ENCODE data around the gene WNT1. TPM values are rescaled to one million over a fixed set of nuclear protein-coding genes. Genes with fewer than 3 reads are reported as not detected.

WNT1 gene
- total RNA-seq, 4 donors from 2014 or later, result not detected

DNA sequence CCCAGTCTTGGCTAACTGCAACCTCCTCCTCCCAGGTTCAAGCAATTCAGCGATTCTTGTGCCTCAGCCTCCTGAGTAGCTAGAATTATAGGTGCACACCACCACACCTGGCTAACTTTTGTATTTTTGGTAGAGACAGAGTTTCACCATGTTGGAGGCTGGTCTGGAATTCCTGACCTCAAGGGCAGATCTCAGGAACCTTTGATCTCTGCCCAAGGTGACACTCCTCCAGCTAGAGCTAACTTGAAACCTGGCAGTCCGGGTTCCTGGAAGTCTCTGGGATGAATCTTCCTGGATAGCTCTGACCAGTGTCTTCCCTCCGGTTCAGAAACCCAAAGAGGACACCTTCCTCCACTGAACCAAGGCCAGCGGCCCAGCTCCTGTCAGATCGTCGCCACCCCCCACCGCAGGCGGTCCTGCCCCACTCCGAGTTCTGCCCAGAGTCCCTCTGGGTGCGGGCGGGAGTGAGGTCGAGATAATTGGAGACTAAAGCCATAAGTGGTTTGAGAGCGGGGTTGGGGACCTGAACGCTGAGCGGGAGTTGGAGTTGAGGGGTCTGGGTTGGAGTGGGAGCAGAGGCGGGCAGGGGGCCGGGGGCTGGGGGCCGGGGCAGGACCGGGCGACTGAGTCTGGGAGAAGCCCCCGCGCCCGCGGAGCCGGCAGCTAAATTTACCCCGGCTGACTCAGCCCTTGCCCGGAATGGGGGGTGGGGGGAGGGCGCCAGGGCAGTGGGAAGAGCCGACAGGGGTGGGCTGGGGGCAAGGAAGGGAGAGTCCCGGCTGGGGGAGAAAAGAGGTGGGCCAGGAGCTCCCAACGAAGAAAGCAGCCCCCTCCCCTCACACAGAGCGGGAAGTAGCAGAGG lies 16.3 kb downstream of the WNT1 start:
- DNase-seq (ENCODE audit: low spot score in 2 of 2), result no peak
- H3K27me3 ChIP-seq, result peaks cover 0 to 85% of the 10 kb centered on the region in 2 donors
- TF ChIP-seq, protein P1, sequence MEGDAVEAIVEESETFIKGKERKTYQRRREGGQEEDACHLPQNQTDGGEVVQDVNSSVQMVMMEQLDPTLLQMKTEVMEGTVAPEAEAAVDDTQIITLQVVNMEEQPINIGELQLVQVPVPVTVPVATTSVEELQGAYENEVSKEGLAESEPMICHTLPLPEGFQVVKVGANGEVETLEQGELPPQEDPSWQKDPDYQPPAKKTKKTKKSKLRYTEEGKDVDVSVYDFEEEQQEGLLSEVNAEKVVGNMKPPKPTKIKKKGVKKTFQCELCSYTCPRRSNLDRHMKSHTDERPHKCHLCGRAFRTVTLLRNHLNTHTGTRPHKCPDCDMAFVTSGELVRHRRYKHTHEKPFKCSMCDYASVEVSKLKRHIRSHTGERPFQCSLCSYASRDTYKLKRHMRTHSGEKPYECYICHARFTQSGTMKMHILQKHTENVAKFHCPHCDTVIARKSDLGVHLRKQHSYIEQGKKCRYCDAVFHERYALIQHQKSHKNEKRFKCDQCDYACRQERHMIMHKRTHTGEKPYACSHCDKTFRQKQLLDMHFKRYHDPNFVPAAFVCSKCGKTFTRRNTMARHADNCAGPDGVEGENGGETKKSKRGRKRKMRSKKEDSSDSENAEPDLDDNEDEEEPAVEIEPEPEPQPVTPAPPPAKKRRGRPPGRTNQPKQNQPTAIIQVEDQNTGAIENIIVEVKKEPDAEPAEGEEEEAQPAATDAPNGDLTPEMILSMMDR (IDR thresholded peaks at IDR 0.05), result no peak
- TF ChIP-seq EP300 (IDR thresholded peaks at IDR 0.05) (no peak), POLR2A (IDR thresholded peaks at IDR 0.05) (no peak)
- peaks cover 0 to 48% (median 28%) of the 10 kb centered on the region in 4 donors for H3K4me1 ChIP-seq
- H3K27ac ChIP-seq, result no peak overlapping the region
- H3K9me3 ChIP-seq, result no peaks in the 10 kb centered on the region
- no peak overlapping the region for H3K4me3 ChIP-seq
- H3K36me3 ChIP-seq, result no peaks in the 10 kb centered on the region
- WGBS, 2 donors, result 22 to 23% methylated on average over 29 to 32 of the region's 32 CpGs

DNA sequence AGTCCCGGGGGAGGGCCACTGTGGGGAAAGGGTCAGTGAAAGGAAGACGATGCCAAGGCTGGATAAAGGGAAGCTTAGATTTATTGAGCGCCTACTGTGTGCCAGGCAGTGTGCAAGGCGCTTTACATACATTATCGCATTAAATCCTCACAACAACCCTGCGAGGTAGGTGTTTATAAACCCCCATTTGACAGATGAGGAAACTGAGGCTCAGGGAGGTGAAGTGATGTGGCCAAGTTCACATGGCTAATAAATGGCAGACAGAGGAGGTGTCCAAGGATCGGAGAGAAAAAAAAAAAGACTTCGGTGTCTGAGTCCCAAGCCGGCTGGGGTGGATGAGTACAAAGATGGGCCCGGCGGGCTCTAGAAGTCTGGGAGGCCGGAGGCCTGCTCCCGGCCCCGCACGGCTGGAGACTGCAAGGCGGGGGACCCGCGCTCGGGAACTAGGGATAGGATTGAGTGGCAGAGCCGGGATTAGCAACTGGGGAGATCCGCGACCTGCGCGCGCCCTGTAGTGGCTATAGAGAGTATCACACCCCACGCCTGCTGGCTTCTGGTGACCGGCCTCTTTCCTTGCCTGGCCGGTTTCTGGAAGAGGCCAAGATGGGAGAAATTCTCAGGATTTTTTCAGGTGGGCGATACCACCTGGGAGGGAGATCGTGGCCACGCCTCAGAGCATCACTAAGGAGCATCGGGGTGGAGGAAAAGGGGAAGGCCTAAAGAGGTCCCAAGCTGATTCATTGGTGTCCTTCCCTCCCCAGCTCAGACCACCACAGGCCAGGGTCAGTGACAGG lies 17.2 kb downstream of the WNT1 start:
- Histone ChIP-seq H3K9me3 (no peaks in the 10 kb centered on the region), H3K4me1 (peaks cover 0 to 56% (median 35%) of the 10 kb centered on the region in 4 donors), H3K4me3 (peak overlapping the region in 2 of 4 donors; percentile 15 to 33), H3K36me3 (peaks cover 0 to under 1% (median 0%) of the 10 kb centered on the region in 3 donors), H3K27ac (no peak overlapping the region), H3K27me3 (peaks cover 0 to 85% of the 10 kb centered on the region in 2 donors)
- 7 to 10% methylated on average over 31 to 32 of the region's 32 CpGs for WGBS, 2 donors
- peak; percentile 65 to 74 for DNase-seq (ENCODE audit: low spot score in 2 of 2)
- TF ChIP-seq, protein P1 (IDR thresholded peaks at IDR 0.05), result peak; percentile 78 to 87 (median 82)
- no peak for TF ChIP-seq POLR2A (IDR thresholded peaks at IDR 0.05)

DNA sequence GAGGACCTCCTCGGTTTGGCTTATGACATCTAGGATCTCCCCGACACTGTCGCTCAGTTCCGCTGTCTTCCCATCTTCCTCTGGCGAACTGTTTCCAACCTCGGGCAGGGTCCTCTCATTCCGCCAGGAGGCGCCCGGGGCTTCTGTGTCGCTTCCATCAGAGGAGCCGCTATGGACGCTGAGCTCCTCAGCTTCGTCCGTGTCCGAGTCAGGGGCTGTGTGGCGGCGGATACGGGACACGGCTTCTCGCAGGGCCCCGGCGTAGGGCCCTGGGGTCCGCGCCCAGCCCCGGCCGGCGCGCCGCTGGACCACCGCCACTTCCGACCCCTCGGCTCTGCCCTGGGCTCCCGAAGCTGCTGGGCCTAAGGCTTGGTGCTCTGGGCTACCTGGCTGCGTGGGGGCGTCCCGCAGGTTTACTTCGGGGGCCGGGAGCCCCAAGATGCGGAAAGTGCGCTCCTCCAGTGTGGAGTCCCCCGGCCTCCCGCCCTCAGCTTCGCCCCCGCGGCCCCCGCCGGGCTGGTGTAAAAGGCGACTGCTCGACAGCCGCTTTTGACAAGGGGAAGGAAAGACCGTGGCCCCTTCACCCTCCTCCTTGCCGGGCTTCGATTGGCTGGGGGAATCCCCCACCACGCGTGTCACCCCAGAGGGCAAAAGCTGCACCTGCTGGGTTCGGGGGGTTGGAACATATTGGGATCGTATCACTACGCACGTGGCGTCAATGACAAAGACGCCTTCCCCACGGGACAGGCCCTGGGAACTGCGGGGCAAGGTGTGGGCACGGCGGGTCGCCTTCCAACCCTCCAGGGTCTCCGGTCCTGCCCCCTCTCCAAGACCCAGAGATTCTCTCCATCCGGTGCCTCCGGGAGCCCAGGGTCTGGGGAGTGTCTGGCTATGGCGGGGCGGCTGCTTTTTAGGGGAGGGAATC lies 18.9 kb downstream of the WNT1 start:
- peak overlapping the region; percentile 8 to 58 (median 42) for H3K4me3 ChIP-seq
- H3K9me3 ChIP-seq, result no peaks in the 10 kb centered on the region
- peaks cover 0 to 18% (median 0%) of the 10 kb centered on the region in 3 donors for H3K36me3 ChIP-seq
- 10 to 16% methylated on average over 27 to 71 of the region's 71 CpGs for whole genome bisulfite sequencing, 2 donors
- peaks cover 0 to 89% of the 10 kb centered on the region in 2 donors for H3K27me3 ChIP-seq
- peak; percentile 59 to 77 for DNase-seq (ENCODE audit: low spot score in 2 of 2)
- TF ChIP-seq POLR2A (IDR thresholded peaks at IDR 0.05) (no peak), EP300 (IDR thresholded peaks at IDR 0.05) (no peak)
- TF ChIP-seq, protein P1 (IDR thresholded peaks at IDR 0.05), result peak; percentile 63 to 78 (median 68)
- peak overlapping the region in 1 of 4 donors; percentile 22 for H3K27ac ChIP-seq
- H3K4me1 ChIP-seq, result peaks cover 0 to 58% (median 35%) of the 10 kb centered on the region in 4 donors

DNA sequence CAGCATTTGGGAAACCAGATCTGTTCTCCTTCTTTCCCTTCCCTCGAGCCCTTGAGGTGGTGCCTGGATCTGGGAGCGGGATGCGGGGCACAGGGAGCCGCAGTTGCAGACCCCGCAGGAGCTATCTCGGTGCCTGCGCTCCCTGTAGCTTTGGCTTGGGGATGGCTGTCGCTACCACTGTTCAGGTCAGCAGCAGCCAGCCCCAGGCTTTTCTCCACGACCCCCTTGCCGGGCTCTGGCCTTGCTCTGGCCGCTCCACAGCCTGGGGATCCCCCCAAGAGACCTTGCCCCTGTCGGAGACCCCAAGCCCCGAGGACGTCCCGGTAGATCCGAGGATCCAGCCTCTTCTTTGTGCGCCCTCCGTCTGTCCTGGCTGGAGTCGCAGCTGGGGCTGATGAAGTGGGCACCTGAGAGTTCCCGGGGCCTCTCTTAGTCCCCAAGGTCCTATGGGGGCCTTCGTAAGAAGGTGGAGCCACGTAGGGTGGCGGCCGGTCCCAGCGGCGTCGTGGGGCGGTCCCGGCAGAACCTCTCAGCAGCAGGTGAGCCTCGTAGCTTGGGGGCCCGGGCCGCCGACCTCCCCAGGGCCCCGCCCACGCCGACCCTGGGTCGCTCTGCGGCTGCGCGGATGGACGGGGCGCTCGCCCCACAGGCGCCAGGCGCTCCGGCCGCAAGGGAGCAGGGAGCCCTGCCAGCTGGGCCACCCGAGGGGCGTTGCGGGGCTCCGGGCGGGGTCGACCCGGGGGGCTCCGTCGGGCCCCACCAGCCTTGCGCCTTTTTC lies 19.8 kb downstream of the WNT1 start:
- no peak for DNase-seq (ENCODE audit: low spot score in 2 of 2)
- peaks cover 0 to 27% (median 0%) of the 10 kb centered on the region in 3 donors for H3K36me3 ChIP-seq
- peak overlapping the region; percentile 18 to 58 (median 34) for H3K4me3 ChIP-seq
- peaks cover 0 to 89% of the 10 kb centered on the region in 2 donors for H3K27me3 ChIP-seq
- TF ChIP-seq EP300 (IDR thresholded peaks at IDR 0.05) (no peak), POLR2A (IDR thresholded peaks at IDR 0.05) (no peak)
- TF ChIP-seq, protein P1 (IDR thresholded peaks at IDR 0.05), result no peak
- no peak overlapping the region for H3K27ac ChIP-seq
- H3K4me1 ChIP-seq, result peaks cover 0 to 58% (median 35%) of the 10 kb centered on the region in 4 donors
- H3K9me3 ChIP-seq, result no peaks in the 10 kb centered on the region
- 4 to 6% methylated on average over 28 to 33 of the region's 57 CpGs for WGBS, 2 donors

All from tibial nerve (tissue), 4 donors.